Sigmoid colon (tissue), 7 donors: Measurements from ENCODE around the gene TMEM51. TPM values are rescaled to one million over a fixed set of nuclear protein-coding genes. Genes with fewer than 3 reads are reported as not detected.

ENCODE experiments used
- DNase-seq: peaks from one replicate; pipeline ENCODE4 v3.0.0-alpha.2; 2019
- H3K27ac ChIP-seq, 4 donors: fragments of 200-600 bp; sonication (generic); one replicate each; pipeline ENCODE4 v1.5.1; 2016 to 2019; ENCODE audit warnings: mild to moderate bottlenecking in 1 of 4
- H3K27me3 ChIP-seq, 3 donors: fragments of 200-600 bp; sonication (generic); one replicate each; pipeline ENCODE4 v1.5.1; 2019; ENCODE audit warnings: mild to moderate bottlenecking in 1 of 3
- H3K36me3 ChIP-seq, 4 donors: fragments of 200-600 bp; sonication (generic); one replicate each; pipeline ENCODE4 v1.5.1; 2016 to 2019
- H3K4me1 ChIP-seq, 4 donors: fragments of 200-600 bp; sonication (generic); one replicate each; pipeline ENCODE4 v1.5.1; 2017 to 2019
- H3K4me3 ChIP-seq, 4 donors: fragments of 200-600 bp; sonication (generic); one replicate each; pipeline ENCODE4 v1.5.1; 2017 to 2019; ENCODE audit warnings: mild to moderate bottlenecking in 2 of 4, moderate library complexity in 1 of 4
- H3K9me3 ChIP-seq, 4 donors: fragments of 200-600 bp in 3 of 4; sonication (generic) in 3 of 4; one replicate each; pipeline versions ENCODE4 v1.5.1 to v1.6.1; 2013 to 2019
- EP300 ChIP-seq, 4 donors: sonication (generic); formaldehyde crosslinking; IDR thresholded peaks; one replicate each; pipeline ENCODE4 v1.6.1; 2017; ENCODE audit warnings: antibody characterized with exemption in 4 of 4
- POLR2A ChIP-seq, 2 donors: fragments of 450-650 bp; IDR thresholded peaks; one replicate each; pipeline ENCODE4 v1.6.1; 2016; ENCODE audit warnings: antibody characterized with exemption in 2 of 2, mild to moderate bottlenecking in 2 of 2, moderate library complexity in 2 of 2
- POLR2AphosphoS5 ChIP-seq, 4 donors: sonication (generic); formaldehyde crosslinking; IDR thresholded peaks; one replicate each; pipeline ENCODE4 v1.6.1; 2017; ENCODE audit warnings: antibody characterized with exemption in 4 of 4
- WGBS, 2 donors: extraction: QIAGEN DNeasy Blood & Tissue Kit; methylation state at CpG; one replicate each; pipeline ENCODE4 v1.1.7; 2013; 5-methylcytosine and 5-hydroxymethylcytosine counted together
- intact Hi-C: fragments of 100-400 bp; cut with DNase I; formaldehyde crosslinking; loops from one replicate; pipeline ENCODE4 v1.15.1; 2023
- polyA plus RNA-seq, 3 donors: library from polyadenylated mRNA; stranded (reverse); fragments of 200-250 nt; gene quantifications; one replicate each; pipeline ENCODE4 v1.2.3, GENCODE V29; 2013
- total RNA-seq, 4 donors: library from RNA; depleted of rRNA; stranded (reverse); fragments of >200 nt; gene quantifications; one replicate each; pipeline ENCODE4 v1.1.0, GENCODE V29; 2016
- TF ChIP-seq, protein P1 (sequence below), 4 experiments: fragments of 450-650 bp in 3 of 4; fragments of 200-600 bp in 1 of 4; IDR thresholded peaks; one replicate each; pipeline ENCODE4 v1.5.1; 2016 to 2019; ENCODE audit warnings: antibody characterized with exemption in 4 of 4, mild to moderate bottlenecking in 3 of 4, moderate library complexity in 2 of 4
- donor health status: healthy with polysubstance abuse.
- donor health status: Bipolar disorder and iron deficiency.
- donor health status: healthy.

TMEM51 gene
- total and polyA plus RNA-seq, 7 donors = 8.8 to 20.7 (median 15.3) TPM

GRCh38 chr1:15204931-15205330 is 51.4 kb downstream of the TMEM51 start:
- intact Hi-C loops = loop anchor here (5.0 kb wide), 1 partner anchor 37 kb away; no protein-coding TSS in a partner anchor
- H3K27ac ChIP-seq = peak overlapping the region in 3 of 4 donors; percentile 56 to 80 (median 78)

GRCh38 chr1:15205586-15206346 is 52.2 kb downstream of the TMEM51 start:
- Histone ChIP-seq H3K27me3 (no peaks in the 10 kb centered on the region), H3K27ac (peak overlapping the region in 3 of 4 donors; percentile 56 to 80 (median 78)), H3K4me1 (peaks cover 0 to 69% (median 49%) of the 10 kb centered on the region in 4 donors), H3K36me3 (no peaks in the 10 kb centered on the region), H3K4me3 (no peak overlapping the region), H3K9me3 (no peaks in the 10 kb centered on the region)
- DNase-seq = peak; percentile 33
- TF ChIP-seq, protein P1, sequence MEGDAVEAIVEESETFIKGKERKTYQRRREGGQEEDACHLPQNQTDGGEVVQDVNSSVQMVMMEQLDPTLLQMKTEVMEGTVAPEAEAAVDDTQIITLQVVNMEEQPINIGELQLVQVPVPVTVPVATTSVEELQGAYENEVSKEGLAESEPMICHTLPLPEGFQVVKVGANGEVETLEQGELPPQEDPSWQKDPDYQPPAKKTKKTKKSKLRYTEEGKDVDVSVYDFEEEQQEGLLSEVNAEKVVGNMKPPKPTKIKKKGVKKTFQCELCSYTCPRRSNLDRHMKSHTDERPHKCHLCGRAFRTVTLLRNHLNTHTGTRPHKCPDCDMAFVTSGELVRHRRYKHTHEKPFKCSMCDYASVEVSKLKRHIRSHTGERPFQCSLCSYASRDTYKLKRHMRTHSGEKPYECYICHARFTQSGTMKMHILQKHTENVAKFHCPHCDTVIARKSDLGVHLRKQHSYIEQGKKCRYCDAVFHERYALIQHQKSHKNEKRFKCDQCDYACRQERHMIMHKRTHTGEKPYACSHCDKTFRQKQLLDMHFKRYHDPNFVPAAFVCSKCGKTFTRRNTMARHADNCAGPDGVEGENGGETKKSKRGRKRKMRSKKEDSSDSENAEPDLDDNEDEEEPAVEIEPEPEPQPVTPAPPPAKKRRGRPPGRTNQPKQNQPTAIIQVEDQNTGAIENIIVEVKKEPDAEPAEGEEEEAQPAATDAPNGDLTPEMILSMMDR (IDR thresholded peaks at IDR 0.05) = no peak
- TF ChIP-seq EP300 (IDR thresholded peaks at IDR 0.05) (no peak), POLR2A (IDR thresholded peaks at IDR 0.05) (no peak), POLR2AphosphoS5 (IDR thresholded peaks at IDR 0.05) (no peak)
- intact Hi-C loops = no loop called here
- 88 to 90% methylated on average over 12 of the region's 12 CpGs for WGBS, 2 donors

More at GRCh38 chr1:15204931-15205330, 51.4 kb downstream of the TMEM51 start:
- WGBS, 2 donors = 91 to 92% methylated on average over 7 of the region's 7 CpGs
- peaks cover 0 to 74% (median 57%) of the 10 kb centered on the region in 4 donors for H3K4me1 ChIP-seq
- no peaks in the 10 kb centered on the region for H3K27me3 ChIP-seq
- TF ChIP-seq POLR2A (IDR thresholded peaks at IDR 0.05) = no peak
- TF ChIP-seq EP300 (IDR thresholded peaks at IDR 0.05) = no peak
- TF ChIP-seq, protein P1 (IDR thresholded peaks at IDR 0.05) = no peak
- TF ChIP-seq POLR2AphosphoS5 (IDR thresholded peaks at IDR 0.05) = no peak
- no peaks in the 10 kb centered on the region for H3K36me3 ChIP-seq
- DNase-seq = no peak
- H3K4me3 ChIP-seq = no peak overlapping the region
- H3K9me3 ChIP-seq = no peaks in the 10 kb centered on the region

GRCh38 chr1:15206418-15207030 is 53.0 kb downstream of the TMEM51 start:
- 63 to 79% methylated on average over 8 of the region's 8 CpGs for WGBS, 2 donors
- peak; percentile 58 for DNase-seq

GRCh38 chr1:15207031-15207828 is 53.7 kb downstream of the TMEM51 start:
- Histone ChIP-seq H3K4me3 (no peak overlapping the region), H3K27me3 (no peaks in the 10 kb centered on the region), H3K27ac (peak overlapping the region in 3 of 4 donors; percentile 56 to 80 (median 78)), H3K9me3 (no peaks in the 10 kb centered on the region), H3K4me1 (peaks cover 0 to 58% (median 39%) of the 10 kb centered on the region in 4 donors), H3K36me3 (no peaks in the 10 kb centered on the region)
- intact Hi-C loops = no loop called here
- no peak for TF ChIP-seq POLR2AphosphoS5 (IDR thresholded peaks at IDR 0.05)
- TF ChIP-seq, protein P1 (IDR thresholded peaks at IDR 0.05) = no peak
- TF ChIP-seq POLR2A (IDR thresholded peaks at IDR 0.05) = no peak
- TF ChIP-seq EP300 (IDR thresholded peaks at IDR 0.05) = no peak
- peak; percentile 61 for DNase-seq
- WGBS, 2 donors = 87 to 88% methylated on average over 25 of the region's 25 CpGs

More at GRCh38 chr1:15206418-15207030, 53.0 kb downstream of the TMEM51 start:
- peaks cover 0 to 61% (median 42%) of the 10 kb centered on the region in 4 donors for H3K4me1 ChIP-seq
- H3K27ac ChIP-seq = peak overlapping the region in 3 of 4 donors; percentile 56 to 80 (median 78)
- no peak overlapping the region for H3K4me3 ChIP-seq
- TF ChIP-seq POLR2AphosphoS5 (IDR thresholded peaks at IDR 0.05) (no peak), POLR2A (IDR thresholded peaks at IDR 0.05) (no peak), EP300 (IDR thresholded peaks at IDR 0.05) (no peak)
- no peaks in the 10 kb centered on the region for H3K9me3 ChIP-seq
- intact Hi-C loops = no loop called here
- H3K27me3 ChIP-seq = no peaks in the 10 kb centered on the region
- no peaks in the 10 kb centered on the region for H3K36me3 ChIP-seq
